Cardiac septum (tissue), 1 donor: Measurements from ENCODE around the gene IL1R2. TPM values are rescaled to one million over a fixed set of nuclear protein-coding genes. Genes with fewer than 3 reads are reported as not detected.

ENCODE experiments used
- DNase-seq: peaks from one replicate; pipeline ENCODE4 v3.0.0-alpha.2; 2020; ENCODE audit warnings: low spot score
- intact Hi-C: fragments of 100-400 bp; cut with DNase I; formaldehyde crosslinking; loops from one replicate; pipeline ENCODE4 v1.14.0; 2022
- total RNA-seq: library from RNA; stranded (reverse); fragmentation: NEBNext Ultra II Directional; extraction: Animal tissue kit (Norgen Biotek cat#: 25700); gene quantifications from one replicate; pipeline ENCODE4 v1.2.1, GENCODE V29; 2021
- donor health status: DM: no; HTN: no; CAD: no.

Gene IL1R2
- total RNA-seq, 1 donor from 2014 or later, result 1.0 TPM

- intact Hi-C loops, result no loop called here
- DNase-seq, result no peak
These were observed 21.7 kb downstream of the IL1R2 start for GRCh38 chr2:102013206-102014040.

GRCh38 chr2:102014041-102014345 is 22.2 kb downstream of the IL1R2 start:
- no peak for DNase-seq
- intact Hi-C loops, result no loop called here

- DNase-seq, result no peak
- intact Hi-C loops, result no loop called here
These were observed 23.6 kb downstream of the IL1R2 start for GRCh38 chr2:102015399-102015798.

- intact Hi-C loops, result no loop called here
- no peak for DNase-seq
These were observed 24.7 kb downstream of the IL1R2 start for GRCh38 chr2:102016399-102016955.

GRCh38 chr2:102018823-102019445 is 27.2 kb downstream of the IL1R2 start:
- DNase-seq, result no peak
- intact Hi-C loops, result no loop called here

GRCh38 chr2:102020596-102021170 is 28.9 kb downstream of the IL1R2 start:
- intact Hi-C loops, result loop anchor here (1.0 to 5.0 kb wide), 3 partner anchors 122 to 220 kb away; partner anchors contain the start of gene IL1R1
- DNase-seq, result peak; percentile 92

GRCh38 chr2:102021779-102022178 is 30.0 kb downstream of the IL1R2 start:
- intact Hi-C loops, result loop anchor here (2.0 to 5.0 kb wide), 2 partner anchors 121 to 219 kb away; partner anchors contain the start of gene IL1R1
- DNase-seq, result no peak

- intact Hi-C loops, result loop anchor here (5.0 kb wide), 1 partner anchor 119 kb away; the partner anchor contains the start of gene IL1R1
- no peak for DNase-seq
These were observed 31.3 kb downstream of the IL1R2 start for GRCh38 chr2:102022884-102023539.

- intact Hi-C loops, result loop anchor here (5.0 kb wide), 1 partner anchor 118 kb away; the partner anchor contains the start of gene IL1R1
- DNase-seq, result no peak
These were observed 32.6 kb downstream of the IL1R2 start for GRCh38 chr2:102024410-102024809.

GRCh38 chr2:102025016-102025501 is 33.3 kb downstream of the IL1R2 start:
- DNase-seq, result no peak
- intact Hi-C loops, result loop anchor here (5.0 kb wide), 1 partner anchor 37 kb away; no protein-coding TSS in a partner anchor

- no peak for DNase-seq
- intact Hi-C loops, result loop anchor here (5.0 kb wide), 1 partner anchor 37 kb away; no protein-coding TSS in a partner anchor
These were observed 34.0 kb downstream of the IL1R2 start for GRCh38 chr2:102025583-102026267.

GRCh38 chr2:102027036-102027980 is 35.5 kb downstream of the IL1R2 start:
- DNase-seq, result no peak
- intact Hi-C loops, result loop anchor here (5.0 kb wide), 1 partner anchor 35 kb away; no protein-coding TSS in a partner anchor

GRCh38 chr2:102028470-102028869 is 36.7 kb downstream of the IL1R2 start:
- no peak for DNase-seq
- intact Hi-C loops, result loop anchor here (5.0 kb wide), 1 partner anchor 34 kb away; no protein-coding TSS in a partner anchor

- DNase-seq, result no peak
- intact Hi-C loops, result loop anchor here (5.0 kb wide), 1 partner anchor 33 kb away; no protein-coding TSS in a partner anchor
These were observed 37.6 kb downstream of the IL1R2 start for GRCh38 chr2:102029405-102029804.

- DNase-seq, result no peak
- intact Hi-C loops, result loop anchor here (5.0 kb wide), 1 partner anchor 32 kb away; no protein-coding TSS in a partner anchor
These were observed 38.2 kb downstream of the IL1R2 start for GRCh38 chr2:102029952-102030351.

GRCh38 chr2:102030502-102030854 is 38.7 kb downstream of the IL1R2 start:
- intact Hi-C loops, result no loop called here
- no peak for DNase-seq

GRCh38 chr2:102030855-102031527 is 39.2 kb downstream of the IL1R2 start:
- intact Hi-C loops, result no loop called here
- DNase-seq, result no peak
